HG03097 (cell line): ENCODE measurements around the gene SLC20A1.
"Not testable (repeated sequence)": the region's sequence is repeated elsewhere in the genome, so short reads cannot be mapped to it uniquely, and the experiment has no call there.

Experiments used
- ATAC-seq: cut with Tn5 transposase; IDR thresholded peaks from one replicate; pipeline ENCODE4 v1.9.1; 2021; ENCODE audit not compliant: unreplicated experiment, low FRiP score

The SLC20A1 gene

GRCh38 chr2:112703684-112704083 is 57.9 kb downstream of the SLC20A1 start:
- ATAC-seq = no peak

GRCh38 chr2:112705575-112705974 is 59.8 kb downstream of the SLC20A1 start:
- no peak for ATAC-seq

GRCh38 chr2:112706170-112706664 is 60.5 kb downstream of the SLC20A1 start:
- no peak for ATAC-seq

GRCh38 chr2:112706947-112707346 is 61.2 kb downstream of the SLC20A1 start:
- ATAC-seq = not testable (repeated sequence)

GRCh38 chr2:112708968-112709367 is 63.2 kb downstream of the SLC20A1 start:
- no peak for ATAC-seq

GRCh38 chr2:112709703-112710102 is 64.0 kb downstream of the SLC20A1 start:
- ATAC-seq = no peak

GRCh38 chr2:112710956-112711750 is 65.4 kb downstream of the SLC20A1 start:
- ATAC-seq = no peak

GRCh38 chr2:112712465-112712864 is 66.7 kb downstream of the SLC20A1 start:
- no peak for ATAC-seq

- no peak for ATAC-seq
These were observed 67.3 kb downstream of the SLC20A1 start for GRCh38 chr2:112712903-112713584.
